ENCODE results near the gene GNB3.

Gene GNB3

GRCh38 chr12:6824085-6824775 is 16.5 kb upstream of the GNB3 start:
- DNase-seq, result no peak

- no peak for DNase-seq
These were observed 15.8 kb upstream of the GNB3 start for GRCh38 chr12:6824901-6825381.

GRCh38 chr12:6825398-6826124 is 15.2 kb upstream of the GNB3 start:
- DNase-seq, result peak; percentile 96

GRCh38 chr12:6826125-6826733 is 14.5 kb upstream of the GNB3 start:
- peak; percentile 51 for DNase-seq

- DNase-seq, result no peak
These were observed 13.8 kb upstream of the GNB3 start for GRCh38 chr12:6826734-6827436.

GRCh38 chr12:6827437-6827911 is 13.3 kb upstream of the GNB3 start:
- DNase-seq, result peak; percentile 95

- DNase-seq, result peak; percentile 76
These were observed 12.5 kb upstream of the GNB3 start, which contains the start of gene P3H3 for GRCh38 chr12:6827982-6828780. P3H3 (plus strand) TSS chr12:6828407; CDS start chr12:6828441, 34 bp downstream.

- DNase-seq, result no peak
These were observed 11.8 kb upstream of the GNB3 start for GRCh38 chr12:6828781-6829535.

GRCh38 chr12:6829536-6830220 is 11.0 kb upstream of the GNB3 start:
- DNase-seq, result no peak

GRCh38 chr12:6830286-6830890 is 10.3 kb upstream of the GNB3 start:
- DNase-seq, result no peak

- DNase-seq, result no peak
These were observed 9.7 kb upstream of the GNB3 start for GRCh38 chr12:6830999-6831398.

- DNase-seq, result no peak
These were observed 9.2 kb upstream of the GNB3 start for GRCh38 chr12:6831450-6831995.

- DNase-seq, result no peak
These were observed 8.6 kb upstream of the GNB3 start for GRCh38 chr12:6832125-6832524.

GRCh38 chr12:6833189-6833890 is 7.4 kb upstream of the GNB3 start:
- DNase-seq, result no peak

- DNase-seq, result no peak
These were observed 6.5 kb upstream of the GNB3 start for GRCh38 chr12:6834254-6834653.

GRCh38 chr12:6834873-6835272 is 5.9 kb upstream of the GNB3 start:
- no peak for DNase-seq

- DNase-seq, result no peak
These were observed 3.9 kb upstream of the GNB3 start for GRCh38 chr12:6836851-6837250.

GRCh38 chr12:6837370-6838060 is 3.2 kb upstream of the GNB3 start:
- DNase-seq, result no peak

- no peak for DNase-seq
These were observed 1.9 kb upstream of the GNB3 start for GRCh38 chr12:6838854-6839253.

Measured in islet precursor cell (in vitro differentiated cells).